HepG2 (cell line): ENCODE measurements around the gene ADIPOR1. TPM values are rescaled to one million over a fixed set of nuclear protein-coding genes. Genes with fewer than 3 reads are reported as not detected.

Experiments used
- GRHL1 ChIP-seq: sonication (generic); formaldehyde crosslinking; conservative IDR thresholded peaks from 2 replicates; pipeline ENCODE4 v1.8.0; 2022; ENCODE audit warnings: missing genetic modification reagents
- RFX3 ChIP-seq: IDR thresholded peaks from 2 replicates; pipeline ENCODE4 v1.6.1; 2016; ENCODE audit warnings: missing biosample characterization, missing genetic modification reagents
- ZBTB21 ChIP-seq: sonication (generic); formaldehyde crosslinking; IDR thresholded peaks from 2 replicates; pipeline ENCODE4 v1.4.0; 2020; ENCODE audit warnings: missing genetic modification reagents
- ZNF337 ChIP-seq: sonication (generic); formaldehyde crosslinking; IDR thresholded peaks from 2 replicates; pipeline ENCODE4 v1.5.1; 2020; ENCODE audit warnings: missing genetic modification reagents, low read depth, mild to moderate bottlenecking, borderline replicate concordance
- ZNF724P ChIP-seq: sonication (generic); formaldehyde crosslinking; IDR thresholded peaks from 2 replicates; pipeline ENCODE4 v1.8.0; 2022; ENCODE audit warnings: missing genetic modification reagents, borderline replicate concordance
- ZNF850 ChIP-seq: sonication (generic); formaldehyde crosslinking; conservative IDR thresholded peaks from 2 replicates; pipeline ENCODE4 v1.9.0; 2021; ENCODE audit warnings: mild to moderate bottlenecking, missing genetic modification reagents
- ZNF878 ChIP-seq: sonication (generic); formaldehyde crosslinking; IDR thresholded peaks from 2 replicates; pipeline ENCODE4 v1.8.1; 2023; ENCODE audit warnings: mild to moderate bottlenecking, missing genetic modification reagents, moderate library complexity
- ZSCAN29 ChIP-seq: sonication (generic); formaldehyde crosslinking; conservative IDR thresholded peaks from 2 replicates; pipeline ENCODE4 v1.4.0; 2020; ENCODE audit warnings: mild to moderate bottlenecking, missing genetic modification reagents
- polyA plus RNA-seq, 8 experiments: library from polyadenylated mRNA; depleted of rRNA in 3 of 8; stranded (reverse) in 7 of 8; unstranded in 1 of 8; fragments of >200 nt; fragmentation: Illumina TruSeq in 4 of 8; extraction: Trizol in 4 of 8; gene quantifications; 2 replicates each; pipeline versions ENCODE4 v1.2.1 to v1.2.3, GENCODE V29; 2011 to 2016; ENCODE audit warnings: low read depth in 4 of 8, missing spikeins in 1 of 8, mixed read lengths in 1 of 8; ENCODE audit not compliant: insufficient read depth in 1 of 8
- total RNA-seq, 5 experiments: library from RNA; depleted of rRNA; stranded (reverse); fragments of >200 nt; fragmentation: Illumina TruSeq; extraction: Trizol; gene quantifications; 2 replicates each; pipeline ENCODE4 v1.2.3, GENCODE V29; 2016; ENCODE audit warnings: low read depth in 1 of 5
- TF ChIP-seq, protein P1 (sequence below): IDR thresholded peaks from 2 replicates; pipeline ENCODE4 v1.6.1; 2016; ENCODE audit warnings: missing biosample characterization, missing genetic modification reagents, low read depth
- TF ChIP-seq, protein P2 (sequence below): sonication (generic); formaldehyde crosslinking; IDR thresholded peaks from 2 replicates; pipeline ENCODE4 v1.5.0; 2020; ENCODE audit warnings: mild to moderate bottlenecking, missing genetic modification reagents
- TF ChIP-seq, protein P3 (sequence below): sonication (generic); formaldehyde crosslinking; IDR thresholded peaks from 2 replicates; pipeline ENCODE4 v1.4.0; 2020; ENCODE audit warnings: missing genetic modification reagents

The ADIPOR1 gene
- total and polyA plus RNA-seq, 2 of the 13 experiments (the other 11 are each of a cell fraction or from before 2014, with no cell fraction given), result 60.0 to 141 TPM

GRCh38 chr1:202926581-202927491 lies 31.3 kb downstream of the ADIPOR1 start, which contains the start of gene KLHL12 (continued):
- TF ChIP-seq, protein P1, sequence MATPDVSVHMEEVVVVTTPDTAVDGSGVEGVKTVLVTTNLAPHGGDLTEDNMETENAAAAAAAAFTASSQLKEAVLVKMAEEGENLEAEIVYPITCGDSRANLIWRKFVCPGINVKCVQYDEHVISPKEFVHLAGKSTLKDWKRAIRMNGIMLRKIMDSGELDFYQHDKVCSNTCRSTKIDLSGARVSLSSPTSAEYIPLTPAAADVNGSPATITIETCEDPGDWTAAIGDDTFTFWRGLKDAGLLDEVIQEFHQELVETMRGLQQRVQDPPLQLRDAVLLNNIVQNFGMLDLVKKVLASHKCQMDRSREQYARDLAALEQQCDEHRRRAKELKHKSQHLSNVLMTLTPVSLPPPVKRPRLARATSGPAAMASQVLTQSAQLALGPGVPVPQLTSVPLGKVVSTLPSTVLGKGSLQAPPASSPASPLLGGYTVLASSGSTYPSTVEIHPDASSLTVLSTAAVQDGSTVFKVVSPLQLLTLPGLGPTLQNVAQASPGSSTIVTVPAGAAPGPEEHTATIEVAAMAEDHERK (CRISPR knock-in tag), result peak; percentile 82
- TF ChIP-seq RFX3 (CRISPR knock-in tag), result no peak
- peak; percentile 79; the same call in 1 of the 2 replicates for TF ChIP-seq ZNF878 (CRISPR knock-in tag)
- peak; percentile 56; the same call in 1 of the 2 replicates for TF ChIP-seq ZSCAN29 (CRISPR knock-in tag)
- TF ChIP-seq ZNF337 (CRISPR knock-in tag), result no peak
- TF ChIP-seq, protein P2, sequence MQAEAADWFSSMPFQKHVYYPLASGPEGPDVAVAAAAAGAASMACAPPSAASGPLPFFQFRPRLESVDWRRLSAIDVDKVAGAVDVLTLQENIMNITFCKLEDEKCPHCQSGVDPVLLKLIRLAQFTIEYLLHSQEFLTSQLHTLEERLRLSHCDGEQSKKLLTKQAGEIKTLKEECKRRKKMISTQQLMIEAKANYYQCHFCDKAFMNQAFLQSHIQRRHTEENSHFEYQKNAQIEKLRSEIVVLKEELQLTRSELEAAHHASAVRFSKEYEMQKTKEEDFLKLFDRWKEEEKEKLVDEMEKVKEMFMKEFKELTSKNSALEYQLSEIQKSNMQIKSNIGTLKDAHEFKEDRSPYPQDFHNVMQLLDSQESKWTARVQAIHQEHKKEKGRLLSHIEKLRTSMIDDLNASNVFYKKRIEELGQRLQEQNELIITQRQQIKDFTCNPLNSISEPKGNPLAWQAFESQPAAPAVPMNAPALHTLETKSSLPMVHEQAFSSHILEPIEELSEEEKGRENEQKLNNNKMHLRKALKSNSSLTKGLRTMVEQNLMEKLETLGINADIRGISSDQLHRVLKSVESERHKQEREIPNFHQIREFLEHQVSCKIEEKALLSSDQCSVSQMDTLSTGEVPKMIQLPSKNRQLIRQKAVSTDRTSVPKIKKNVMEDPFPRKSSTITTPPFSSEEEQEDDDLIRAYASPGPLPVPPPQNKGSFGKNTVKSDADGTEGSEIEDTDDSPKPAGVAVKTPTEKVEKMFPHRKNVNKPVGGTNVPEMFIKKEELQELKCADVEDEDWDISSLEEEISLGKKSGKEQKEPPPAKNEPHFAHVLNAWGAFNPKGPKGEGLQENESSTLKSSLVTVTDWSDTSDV, result no peak
- no peak for TF ChIP-seq ZNF850 (CRISPR knock-in tag)
- no peak for TF ChIP-seq GRHL1
- TF ChIP-seq, protein P3, sequence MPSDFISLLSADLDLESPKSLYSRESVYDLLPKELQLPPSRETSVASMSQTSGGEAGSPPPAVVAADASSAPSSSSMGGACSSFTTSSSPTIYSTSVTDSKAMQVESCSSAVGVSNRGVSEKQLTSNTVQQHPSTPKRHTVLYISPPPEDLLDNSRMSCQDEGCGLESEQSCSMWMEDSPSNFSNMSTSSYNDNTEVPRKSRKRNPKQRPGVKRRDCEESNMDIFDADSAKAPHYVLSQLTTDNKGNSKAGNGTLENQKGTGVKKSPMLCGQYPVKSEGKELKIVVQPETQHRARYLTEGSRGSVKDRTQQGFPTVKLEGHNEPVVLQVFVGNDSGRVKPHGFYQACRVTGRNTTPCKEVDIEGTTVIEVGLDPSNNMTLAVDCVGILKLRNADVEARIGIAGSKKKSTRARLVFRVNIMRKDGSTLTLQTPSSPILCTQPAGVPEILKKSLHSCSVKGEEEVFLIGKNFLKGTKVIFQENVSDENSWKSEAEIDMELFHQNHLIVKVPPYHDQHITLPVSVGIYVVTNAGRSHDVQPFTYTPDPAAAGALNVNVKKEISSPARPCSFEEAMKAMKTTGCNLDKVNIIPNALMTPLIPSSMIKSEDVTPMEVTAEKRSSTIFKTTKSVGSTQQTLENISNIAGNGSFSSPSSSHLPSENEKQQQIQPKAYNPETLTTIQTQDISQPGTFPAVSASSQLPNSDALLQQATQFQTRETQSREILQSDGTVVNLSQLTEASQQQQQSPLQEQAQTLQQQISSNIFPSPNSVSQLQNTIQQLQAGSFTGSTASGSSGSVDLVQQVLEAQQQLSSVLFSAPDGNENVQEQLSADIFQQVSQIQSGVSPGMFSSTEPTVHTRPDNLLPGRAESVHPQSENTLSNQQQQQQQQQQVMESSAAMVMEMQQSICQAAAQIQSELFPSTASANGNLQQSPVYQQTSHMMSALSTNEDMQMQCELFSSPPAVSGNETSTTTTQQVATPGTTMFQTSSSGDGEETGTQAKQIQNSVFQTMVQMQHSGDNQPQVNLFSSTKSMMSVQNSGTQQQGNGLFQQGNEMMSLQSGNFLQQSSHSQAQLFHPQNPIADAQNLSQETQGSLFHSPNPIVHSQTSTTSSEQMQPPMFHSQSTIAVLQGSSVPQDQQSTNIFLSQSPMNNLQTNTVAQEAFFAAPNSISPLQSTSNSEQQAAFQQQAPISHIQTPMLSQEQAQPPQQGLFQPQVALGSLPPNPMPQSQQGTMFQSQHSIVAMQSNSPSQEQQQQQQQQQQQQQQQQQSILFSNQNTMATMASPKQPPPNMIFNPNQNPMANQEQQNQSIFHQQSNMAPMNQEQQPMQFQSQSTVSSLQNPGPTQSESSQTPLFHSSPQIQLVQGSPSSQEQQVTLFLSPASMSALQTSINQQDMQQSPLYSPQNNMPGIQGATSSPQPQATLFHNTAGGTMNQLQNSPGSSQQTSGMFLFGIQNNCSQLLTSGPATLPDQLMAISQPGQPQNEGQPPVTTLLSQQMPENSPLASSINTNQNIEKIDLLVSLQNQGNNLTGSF, result peak; percentile 74; the same call in 1 of the 2 replicates
- TF ChIP-seq ZBTB21 (CRISPR knock-in tag), result peak; percentile 66; the same call in 1 of the 2 replicates
- TF ChIP-seq ZNF724P (CRISPR knock-in tag), result no peak
